GM23338 (cell line): ENCODE data around the gene STXBP3.

Experiments
- CREB1 ChIP-seq: fragments of 250-450 bp; sonication (Bioruptor Pico); IDR thresholded peaks from 2 replicates; pipeline ENCODE4 v1.5.0; 2020; ENCODE audit warnings: low read depth, mild to moderate bottlenecking, moderate library complexity
- CTCF ChIP-seq, 2 experiments: fragments of 200-600 bp in 1 of 2; sonication (generic) in 1 of 2; conservative IDR thresholded peaks; 2 replicates each; pipeline versions ENCODE4 v1.5.1 to v1.6.1; 2016 to 2017; ENCODE audit warnings: antibody characterized with exemption in 2 of 2, low read depth in 2 of 2, mild to moderate bottlenecking in 2 of 2, moderate library complexity in 1 of 2
- EZH2 ChIP-seq: fragments of 200-600 bp; sonication (generic); IDR thresholded peaks from one replicate; pipeline ENCODE4 v1.8.0; 2017; ENCODE audit warnings: antibody characterized with exemption, mild to moderate bottlenecking, low read depth; ENCODE audit not compliant: unreplicated experiment
- EZH2phosphoT487 ChIP-seq: fragments of 200-600 bp; sonication (generic); IDR thresholded peaks from one replicate; pipeline ENCODE4 v1.8.1; 2018; ENCODE audit warnings: antibody characterized with exemption; ENCODE audit not compliant: unreplicated experiment
- JUNB ChIP-seq: IDR thresholded peaks from one replicate; pipeline ENCODE4 v1.6.1; 2016; ENCODE audit warnings: antibody characterized with exemption; ENCODE audit not compliant: unreplicated experiment
- NANOG ChIP-seq: IDR thresholded peaks from 2 replicates; pipeline ENCODE4 v1.6.1; 2016; ENCODE audit warnings: antibody characterized with exemption, borderline replicate concordance
- POLR2AphosphoS5 ChIP-seq: IDR thresholded peaks from 2 replicates; pipeline ENCODE4 v1.6.1; 2016; ENCODE audit warnings: antibody characterized with exemption, low read depth
- REST ChIP-seq: IDR thresholded peaks from one replicate; pipeline ENCODE4 v1.6.1; 2018; ENCODE audit warnings: antibody characterized with exemption; ENCODE audit not compliant: unreplicated experiment
- ZNF114 ChIP-seq: fragments of 250-450 bp; sonication (Bioruptor Pico); IDR thresholded peaks from 2 replicates; pipeline ENCODE4 v1.5.0; 2020; ENCODE audit warnings: mild to moderate bottlenecking, moderate library complexity
- ZNF331 ChIP-seq: fragments of 250-450 bp; sonication (Bioruptor Pico); IDR thresholded peaks from 2 replicates; pipeline ENCODE4 v1.5.0; 2020; ENCODE audit warnings: low read depth, mild to moderate bottlenecking, moderate library complexity

DNA sequence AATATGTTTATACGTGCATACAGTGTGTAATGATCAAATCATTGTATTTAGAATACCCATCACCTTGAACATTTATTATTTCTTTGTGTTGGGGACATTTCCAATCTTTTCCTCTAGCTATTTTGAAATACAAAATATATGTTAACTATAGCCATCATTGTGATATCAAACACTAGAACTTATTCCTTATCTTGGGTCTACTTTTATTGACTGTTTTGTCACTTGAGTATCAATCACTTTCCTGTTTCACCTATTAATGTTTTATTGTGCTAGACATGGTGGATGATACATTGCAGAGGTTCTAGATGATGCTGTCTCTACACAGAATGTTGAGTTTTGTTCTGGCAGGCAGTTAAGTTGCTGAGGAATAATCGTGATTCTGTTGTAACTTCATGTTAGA lies 45.9 kb downstream of the STXBP3 start:
- no peak for TF ChIP-seq EZH2
- no peak for TF ChIP-seq CREB1 (CRISPR knock-in tag)
- no peak for TF ChIP-seq REST
- TF ChIP-seq CTCF (conservative IDR thresholded peaks at IDR 0.05; ENCODE audit: low read depth in 2 of 2) = no peak
- TF ChIP-seq EZH2phosphoT487 = no peak
- no peak for TF ChIP-seq POLR2AphosphoS5
- TF ChIP-seq NANOG = no peak
- TF ChIP-seq ZNF114 (CRISPR knock-in tag) = no peak
- TF ChIP-seq JUNB = no peak
- no peak for TF ChIP-seq ZNF331 (CRISPR knock-in tag)
